Retina (tissue), 1 donor: ENCODE data around the gene B3GNT4.
A peak's percentile ranks its signal among the peaks of the same experiment; 100 is the strongest.
"Not testable (repeated sequence)": the region's sequence is repeated elsewhere in the genome, so short reads cannot be mapped to it uniquely, and the experiment has no call there.

Experiments used
- DNase-seq: peaks from one replicate; pipeline ENCODE4 v3.0.0-alpha.2; 2016

Gene B3GNT4

GRCh38 chr12:122203301-122204166 is at the start of gene B3GNT4:
TSS of gene B3GNT4 (plus strand) at chr12:122203709. CDS start at chr12:122204619, 910 bp downstream.
- peak; percentile 70 for DNase-seq

- no peak for DNase-seq
These were observed 47.8 kb upstream of the B3GNT4 start for GRCh38 chr12:122155705-122156104.

GRCh38 chr12:122158700-122159285 is 44.7 kb upstream of the B3GNT4 start:
- no peak for DNase-seq

- no peak for DNase-seq
These were observed 43.6 kb upstream of the B3GNT4 start for GRCh38 chr12:122159882-122160281.

- no peak for DNase-seq
These were observed 42.7 kb upstream of the B3GNT4 start for GRCh38 chr12:122160761-122161160.

- no peak for DNase-seq
These were observed 41.8 kb upstream of the B3GNT4 start for GRCh38 chr12:122161682-122162081.

- DNase-seq: no peak
These were observed 40.5 kb upstream of the B3GNT4 start for GRCh38 chr12:122162976-122163375.

DNA sequence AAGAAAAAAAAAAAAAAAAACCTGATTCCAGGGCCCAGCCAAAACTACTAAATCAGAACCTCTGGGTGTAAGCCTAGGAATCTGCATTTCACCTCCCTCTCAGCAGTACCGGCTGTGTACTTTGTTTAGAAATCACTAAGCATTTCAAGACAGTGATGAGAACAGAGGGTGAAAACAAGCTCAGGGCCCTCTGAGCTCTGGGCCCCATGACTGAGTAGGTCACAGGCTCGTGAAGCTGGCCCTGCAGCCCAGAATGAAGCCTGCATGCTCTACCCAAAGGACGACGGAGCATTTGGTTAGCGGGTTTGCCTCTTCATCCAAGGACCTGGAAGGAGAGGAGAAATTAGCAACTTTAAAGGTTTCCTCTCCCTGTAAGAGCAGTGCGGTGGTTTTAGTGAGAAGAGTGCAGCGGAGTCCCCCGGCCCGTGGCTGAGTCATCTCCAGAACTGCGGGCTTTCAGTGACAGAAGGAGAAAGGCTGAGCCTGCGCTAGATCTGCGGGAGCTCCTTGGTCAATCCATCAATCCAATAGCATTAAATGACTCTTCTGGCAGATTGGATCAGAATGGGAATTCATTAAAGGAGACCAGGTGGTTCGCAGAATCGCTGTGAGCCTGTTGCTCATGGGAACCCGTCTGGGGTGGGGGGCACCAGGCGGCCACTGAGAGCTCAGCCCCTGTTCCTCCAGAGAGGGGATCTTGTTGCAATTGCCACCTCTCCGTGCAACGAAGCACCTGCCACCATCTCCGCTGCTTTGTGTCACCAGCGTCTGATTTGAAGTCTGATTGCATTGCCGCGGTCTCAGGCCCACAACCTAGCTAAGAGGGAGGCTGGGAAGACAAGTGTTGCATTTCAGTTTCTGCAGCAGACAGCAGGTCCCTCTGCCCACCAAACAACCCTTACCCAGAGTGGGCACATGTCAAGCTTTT is 36.8 kb upstream of the B3GNT4 start:
- peak; percentile 22 for DNase-seq

GRCh38 chr12:122167356-122167925 is 36.1 kb upstream of the B3GNT4 start:
- no peak for DNase-seq

DNA sequence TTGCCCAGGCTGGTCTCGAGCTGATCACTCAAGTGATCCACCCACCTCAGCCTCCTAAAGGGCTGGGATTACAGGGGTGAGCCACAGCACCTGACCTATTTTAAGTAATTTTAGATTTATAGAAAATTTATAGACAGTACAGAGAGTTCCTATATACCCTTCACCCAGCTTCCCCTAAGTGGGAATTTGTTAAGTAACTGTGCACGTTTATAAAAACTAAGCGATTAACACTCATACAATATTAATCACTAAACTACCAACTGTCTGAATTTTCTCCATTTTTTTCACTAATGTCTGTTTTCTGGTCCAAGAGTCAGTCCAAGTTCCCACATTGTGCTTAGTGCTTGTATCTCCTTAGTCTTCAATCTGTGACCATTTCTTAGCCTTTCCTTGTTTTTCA is 35.0 kb upstream of the B3GNT4 start:
- no peak for DNase-seq

GRCh38 chr12:122171399-122171798 is 32.1 kb upstream of the B3GNT4 start:
- DNase-seq: no peak

DNA sequence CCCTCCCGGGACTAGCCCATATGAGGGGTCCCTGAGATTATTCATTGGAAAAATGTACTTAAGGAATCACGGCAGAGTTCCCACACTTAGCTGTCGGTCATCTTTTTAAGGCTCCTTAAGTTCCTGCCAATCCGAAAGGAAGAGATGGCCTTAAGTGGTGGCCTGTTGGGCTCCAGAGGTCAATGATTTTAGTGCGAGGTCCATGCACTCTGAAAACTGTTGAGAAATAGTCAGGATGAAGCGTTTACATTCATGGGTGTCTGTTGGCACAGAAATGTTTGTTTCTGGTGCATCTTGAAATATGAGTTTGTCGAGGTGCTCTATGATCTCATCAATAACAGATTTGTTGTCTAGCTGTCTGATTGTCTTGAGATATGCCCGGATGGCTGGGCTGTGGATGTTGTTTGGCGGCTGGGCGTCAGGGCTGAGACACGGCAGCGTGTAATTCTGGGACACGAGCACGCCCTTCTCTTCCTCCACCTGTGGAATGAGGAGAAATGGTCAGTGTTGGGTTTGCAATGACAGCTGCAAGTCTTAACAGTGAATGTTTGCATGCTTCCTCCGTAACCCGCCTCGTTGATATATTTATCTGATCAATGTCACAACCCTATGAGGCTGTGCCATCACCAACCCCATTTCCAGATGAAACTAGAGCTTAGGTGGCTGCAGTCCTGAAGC is 31.1 kb upstream of the B3GNT4 start:
- no peak for DNase-seq

- DNase-seq: no peak
These were observed 29.2 kb upstream of the B3GNT4 start, which contains the start of gene IL31 for GRCh38 chr12:122174155-122174845. TSS of gene IL31 (minus strand) at chr12:122174221. CDS start at chr12:122174172, 49 bp downstream.

DNA sequence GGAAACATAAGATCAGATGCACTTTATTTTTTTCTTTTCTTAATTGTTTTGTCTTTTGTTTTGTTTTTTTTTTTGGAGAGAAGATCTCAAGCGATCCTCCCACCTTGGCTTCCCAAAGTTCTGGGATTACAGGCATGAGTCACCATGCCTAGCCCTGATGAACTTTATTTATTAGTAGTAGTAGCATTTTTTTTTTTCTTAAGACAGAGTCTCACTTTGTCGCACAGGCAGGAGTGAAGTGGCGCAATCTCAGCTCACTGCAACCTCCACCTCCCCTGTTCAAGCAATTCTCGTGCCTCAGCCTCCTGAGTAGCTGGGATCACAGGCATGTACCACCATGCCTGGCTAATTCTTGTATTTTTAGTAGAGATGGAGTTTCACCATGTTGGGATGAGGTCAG is 27.0 kb upstream of the B3GNT4 start:
- not testable (repeated sequence) for DNase-seq

DNA sequence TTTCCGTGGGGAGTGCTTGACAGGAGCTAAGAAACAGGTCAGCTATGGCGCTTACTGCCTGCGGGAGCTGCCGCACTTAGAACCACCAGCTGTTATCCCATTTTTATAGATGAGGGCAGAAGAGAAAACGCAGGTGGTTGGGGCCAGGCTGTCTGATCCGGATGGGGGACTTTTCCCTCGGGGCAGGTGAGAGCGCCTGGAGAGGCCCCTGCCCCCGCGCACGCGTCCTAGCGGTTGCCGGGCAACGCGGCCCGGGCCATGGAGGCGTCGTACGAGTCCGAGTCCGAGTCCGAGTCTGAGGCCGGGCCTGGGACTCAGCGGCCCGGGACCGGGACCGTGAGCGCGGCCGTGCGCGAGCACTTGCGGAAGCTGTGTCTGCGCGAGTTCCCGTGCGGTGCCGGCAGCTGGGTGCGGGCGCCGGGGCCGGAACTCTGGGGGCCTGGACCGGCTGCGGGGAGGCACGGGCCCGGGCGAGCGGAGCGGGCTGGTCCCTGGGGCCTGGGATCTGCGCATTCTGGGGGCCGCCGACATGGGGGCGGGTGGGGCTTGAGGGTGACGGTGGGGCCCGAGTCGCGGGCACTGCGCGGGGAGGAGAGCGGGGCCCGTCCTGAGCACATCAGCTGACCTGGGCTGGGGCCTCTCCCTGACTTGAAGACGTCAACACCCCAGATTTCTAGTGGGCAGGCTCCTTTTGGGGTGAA is 20.5 kb upstream of the B3GNT4 start, which contains the start of gene LRRC43:
LRRC43 (plus strand) TSS at position 237 of the 701 bp plus-strand sequence; CDS start at position 259, 22 bp downstream.
- peak; percentile 80 for DNase-seq

GRCh38 chr12:122183588-122183940 is 19.9 kb upstream of the B3GNT4 start:
- peak; percentile 40 for DNase-seq

- DNase-seq: no peak
These were observed 19.0 kb upstream of the B3GNT4 start for GRCh38 chr12:122184517-122184916.

GRCh38 chr12:122185079-122185478 is 18.4 kb upstream of the B3GNT4 start:
- no peak for DNase-seq

DNA sequence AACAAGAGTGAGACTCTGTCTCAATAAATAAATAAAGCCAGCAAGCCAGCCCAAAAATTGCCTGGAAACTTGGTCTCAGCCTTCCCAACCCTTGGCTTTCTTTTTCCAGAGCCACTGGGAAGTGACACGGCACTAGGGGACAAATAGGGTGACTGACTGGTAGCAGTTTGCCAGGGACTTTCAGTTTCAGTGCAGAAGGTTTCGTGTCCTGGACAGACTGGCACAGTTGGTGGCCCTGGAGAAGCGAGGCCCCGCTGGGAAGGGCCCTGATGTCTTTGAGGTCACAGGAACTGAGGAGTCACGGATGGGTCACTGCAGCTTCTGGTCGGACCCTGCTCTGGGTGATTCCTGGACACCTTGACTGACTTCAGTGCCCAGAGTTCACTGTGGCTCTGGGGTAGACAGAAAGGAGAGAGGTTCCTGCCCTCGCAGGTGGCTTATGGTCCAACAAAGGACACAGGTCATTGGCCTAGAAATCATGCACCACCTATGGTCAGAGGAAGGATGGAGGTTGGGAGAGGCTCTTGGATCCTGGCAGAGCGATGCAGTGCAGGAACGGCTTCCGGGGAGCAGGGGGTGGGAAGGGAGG is 17.9 kb upstream of the B3GNT4 start:
- no peak for DNase-seq

- no peak for DNase-seq
These were observed 16.0 kb upstream of the B3GNT4 start for GRCh38 chr12:122187466-122187865.
